Mucosa of stomach (tissue), 1 donor: ENCODE data around the gene CNTNAP5.

ENCODE experiments used
- H3K27me3 ChIP-seq: one replicate; pipeline ENCODE4 v1.7.0; 2013; ENCODE audit warnings: mild to moderate bottlenecking, low read length; ENCODE audit not compliant: control insufficient read depth, insufficient read depth
- H3K36me3 ChIP-seq: one replicate; pipeline ENCODE4 v1.7.0; 2013; ENCODE audit warnings: low read length; ENCODE audit not compliant: control insufficient read depth, insufficient read depth
- H3K4me1 ChIP-seq: one replicate; pipeline ENCODE4 v1.7.0; 2013; ENCODE audit warnings: mild to moderate bottlenecking, low read length; ENCODE audit not compliant: control insufficient read depth, insufficient read depth
- H3K4me3 ChIP-seq: one replicate; pipeline ENCODE4 v1.7.0; 2013; ENCODE audit warnings: low read length
- H3K9ac ChIP-seq: one replicate; pipeline ENCODE4 v1.7.0; 2013; ENCODE audit warnings: mild to moderate bottlenecking, low read length, moderate library complexity
- H3K9me3 ChIP-seq: one replicate; pipeline ENCODE4 v1.7.0; 2013; ENCODE audit warnings: mild to moderate bottlenecking, low read length, moderate library complexity; ENCODE audit not compliant: control insufficient read depth
- donor health status: Pancreatic carcinoma.

The CNTNAP5 gene

DNA sequence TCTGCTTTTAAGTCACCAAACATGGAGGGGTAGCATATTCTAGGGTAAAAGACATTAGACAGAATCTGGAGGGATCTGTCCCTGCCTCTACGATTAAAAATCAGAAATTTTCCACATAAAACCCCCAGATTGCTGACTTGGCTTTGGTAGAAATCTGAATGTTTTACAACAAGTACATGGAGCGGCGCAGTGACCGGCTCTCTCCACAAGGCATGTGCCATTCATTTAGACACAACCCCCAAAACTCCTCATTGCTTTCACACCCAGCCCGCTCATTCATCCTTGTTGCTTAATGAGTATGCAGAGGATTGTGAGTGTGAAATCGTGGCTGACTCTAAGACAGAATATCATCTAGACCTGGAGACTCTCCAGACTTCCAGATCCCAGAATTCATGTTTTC is 140.6 kb downstream of the CNTNAP5 start:
- H3K36me3 ChIP-seq = no peaks in the 10 kb centered on the region
- no peak overlapping the region for H3K4me3 ChIP-seq
- no peak overlapping the region for H3K9ac ChIP-seq
- no peaks in the 10 kb centered on the region for H3K27me3 ChIP-seq
- H3K4me1 ChIP-seq = no peaks in the 10 kb centered on the region
- no peaks in the 10 kb centered on the region for H3K9me3 ChIP-seq

DNA sequence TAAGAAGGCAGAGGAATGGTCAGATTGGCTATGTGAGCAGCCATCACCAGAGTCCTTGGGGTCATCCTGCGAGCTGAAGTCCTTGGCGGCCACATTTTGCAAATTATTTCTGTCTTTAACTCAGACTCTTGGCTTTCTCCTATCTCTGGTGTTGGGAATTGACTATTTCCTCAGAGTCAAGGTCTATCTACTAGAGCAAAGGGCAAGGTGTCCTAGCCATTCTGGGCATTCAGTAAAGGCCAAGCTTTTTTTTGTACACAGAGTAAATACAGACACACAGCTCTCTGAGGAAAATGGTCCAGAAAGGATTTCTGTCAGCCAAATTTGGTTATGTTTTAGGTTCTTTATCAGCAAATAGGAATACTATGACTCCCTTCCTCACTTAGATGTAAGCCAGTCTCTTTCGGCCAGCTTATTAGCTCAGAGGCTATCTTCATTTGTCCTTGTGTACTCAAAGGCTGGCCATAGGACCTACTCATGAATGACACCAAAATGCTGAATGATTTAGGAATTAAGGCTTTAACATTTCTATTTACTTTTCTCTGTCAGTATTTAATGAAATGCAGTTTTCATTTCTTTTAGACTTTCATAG is 146.5 kb downstream of the CNTNAP5 start:
- Histone ChIP-seq H3K4me1 (no peaks in the 10 kb centered on the region), H3K27me3 (no peaks in the 10 kb centered on the region), H3K9ac (no peak overlapping the region), H3K4me3 (no peak overlapping the region), H3K36me3 (no peaks in the 10 kb centered on the region), H3K9me3 (no peaks in the 10 kb centered on the region)

DNA sequence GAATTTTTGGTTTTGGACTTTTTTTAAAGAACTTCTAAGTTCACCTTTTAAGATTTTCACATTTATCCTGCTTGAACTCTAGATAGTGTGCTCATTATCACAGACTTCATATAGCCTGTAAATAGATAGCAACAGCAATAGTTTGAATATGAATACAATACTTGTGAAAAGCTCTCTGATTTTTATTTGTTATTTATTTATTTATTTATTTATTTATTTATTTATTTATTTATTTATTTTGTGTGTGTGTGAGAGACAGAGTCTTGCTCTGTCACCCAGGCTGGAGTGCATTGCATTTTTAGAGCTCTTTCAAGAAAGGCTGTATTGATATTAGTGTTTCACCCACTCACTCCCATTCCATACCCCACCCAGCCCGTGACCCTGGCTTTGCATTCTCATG is 153.6 kb downstream of the CNTNAP5 start:
- no peaks in the 10 kb centered on the region for H3K27me3 ChIP-seq
- no peaks in the 10 kb centered on the region for H3K4me1 ChIP-seq
- no peak overlapping the region for H3K9ac ChIP-seq
- H3K4me3 ChIP-seq = no peak overlapping the region
- no peaks in the 10 kb centered on the region for H3K9me3 ChIP-seq
- H3K36me3 ChIP-seq = no peaks in the 10 kb centered on the region

DNA sequence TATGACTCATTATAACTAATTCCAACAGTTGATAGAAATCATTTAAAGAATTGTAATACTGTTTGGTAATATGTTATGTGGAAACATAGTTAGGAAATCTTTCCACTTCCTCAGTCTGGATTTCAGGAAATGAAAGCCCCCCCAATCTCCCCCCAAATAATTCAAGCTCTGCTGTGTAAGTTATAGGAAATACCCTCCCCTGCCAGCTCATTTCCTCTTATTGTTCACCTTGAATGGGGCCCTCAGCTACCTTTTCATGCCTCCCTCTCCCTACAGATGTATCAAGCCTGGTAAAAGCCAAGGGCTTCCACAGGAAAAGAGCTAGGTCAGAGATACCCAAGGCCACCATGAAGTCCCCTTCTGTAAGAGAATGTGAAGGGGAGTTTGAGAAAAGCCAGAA is 155.5 kb downstream of the CNTNAP5 start:
- H3K27me3 ChIP-seq = no peaks in the 10 kb centered on the region
- H3K4me3 ChIP-seq = no peak overlapping the region
- no peaks in the 10 kb centered on the region for H3K9me3 ChIP-seq
- no peak overlapping the region for H3K9ac ChIP-seq
- H3K4me1 ChIP-seq = no peaks in the 10 kb centered on the region
- H3K36me3 ChIP-seq = no peaks in the 10 kb centered on the region

DNA sequence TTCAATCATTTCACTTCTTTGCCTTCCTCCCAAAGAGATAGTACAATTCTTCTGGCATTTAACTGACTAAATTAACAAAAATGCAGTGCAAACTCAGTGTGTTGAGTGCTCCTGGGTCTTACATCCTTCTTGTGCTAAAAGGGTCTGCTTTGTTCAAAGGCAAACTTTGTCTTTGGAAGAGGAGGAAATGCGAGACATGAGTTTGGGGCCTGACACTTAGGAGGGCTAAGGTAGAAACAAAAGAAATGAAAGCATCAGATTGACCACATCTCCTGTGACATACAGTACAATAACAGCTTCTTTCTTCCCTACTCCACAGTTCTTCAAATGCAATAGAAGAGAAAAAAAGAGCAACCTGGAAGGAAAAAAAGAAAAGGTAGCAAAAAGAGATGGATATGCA is 161.7 kb downstream of the CNTNAP5 start:
- Histone ChIP-seq H3K27me3 (no peaks in the 10 kb centered on the region), H3K4me1 (no peaks in the 10 kb centered on the region), H3K36me3 (no peaks in the 10 kb centered on the region), H3K9ac (no peak overlapping the region), H3K9me3 (no peaks in the 10 kb centered on the region), H3K4me3 (no peak overlapping the region)

DNA sequence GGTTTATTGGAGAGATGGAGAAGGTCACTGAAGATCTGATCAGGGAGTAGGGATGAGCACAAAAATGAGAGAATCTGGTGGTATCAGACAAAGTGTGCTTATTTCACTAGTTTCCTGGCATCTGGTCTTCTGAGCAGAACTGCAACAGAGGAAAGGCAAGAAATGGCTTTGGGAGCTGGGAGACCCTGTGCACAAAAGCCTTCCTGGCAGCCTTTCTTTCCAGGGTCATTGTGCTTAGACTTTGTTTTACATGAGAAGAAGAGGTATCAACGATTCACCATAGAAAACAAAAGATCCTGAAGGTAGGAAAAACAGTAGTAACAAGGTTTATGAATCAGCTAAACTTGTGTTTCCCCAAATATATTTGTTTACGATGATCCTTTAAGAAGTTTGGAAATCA is 162.9 kb downstream of the CNTNAP5 start:
- H3K27me3 ChIP-seq = no peaks in the 10 kb centered on the region
- H3K4me3 ChIP-seq = no peak overlapping the region
- H3K4me1 ChIP-seq = no peaks in the 10 kb centered on the region
- no peaks in the 10 kb centered on the region for H3K9me3 ChIP-seq
- H3K36me3 ChIP-seq = no peaks in the 10 kb centered on the region
- H3K9ac ChIP-seq = no peak overlapping the region

DNA sequence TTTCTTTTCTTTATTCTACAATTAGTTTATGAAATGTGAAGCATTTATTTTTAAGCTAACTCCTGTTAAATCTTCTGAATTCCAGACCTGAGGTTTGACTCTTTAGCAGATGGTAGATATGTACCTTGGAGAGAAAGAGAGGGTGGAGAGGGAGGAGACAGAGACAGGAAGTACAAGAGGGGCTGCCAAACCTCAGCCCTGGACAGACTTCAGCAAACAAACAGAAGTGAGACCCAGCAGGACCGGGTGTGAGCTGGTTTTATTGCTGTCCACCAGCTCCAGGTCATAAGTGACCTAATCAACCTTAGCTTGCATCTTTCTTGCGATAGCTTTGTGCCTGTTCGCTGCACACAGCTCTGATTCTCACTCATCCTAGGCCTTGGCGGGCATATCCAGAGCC is 168.6 kb downstream of the CNTNAP5 start:
- Histone ChIP-seq H3K27me3 (no peaks in the 10 kb centered on the region), H3K9me3 (no peaks in the 10 kb centered on the region), H3K9ac (no peak overlapping the region), H3K4me3 (no peak overlapping the region), H3K36me3 (no peaks in the 10 kb centered on the region), H3K4me1 (no peaks in the 10 kb centered on the region)

DNA sequence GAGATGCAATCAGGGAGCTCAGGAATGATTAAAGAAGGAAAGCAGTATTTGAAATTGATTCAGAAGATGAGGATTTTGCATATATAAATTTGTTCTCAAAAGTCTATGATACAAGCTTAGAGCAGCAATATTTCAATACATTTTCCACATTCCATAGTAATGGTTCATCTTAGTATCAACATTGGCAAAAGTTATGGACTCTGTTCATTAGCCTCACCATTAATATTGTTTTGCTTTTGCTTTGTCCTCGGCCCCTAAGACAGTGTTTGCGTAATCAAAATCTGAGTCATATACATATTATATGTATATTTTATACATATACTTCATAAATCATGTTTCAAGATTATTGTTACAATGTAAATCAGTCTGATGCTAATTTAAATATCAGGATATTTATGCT is 176.6 kb downstream of the CNTNAP5 start:
- Histone ChIP-seq H3K9ac (no peak overlapping the region), H3K4me3 (no peak overlapping the region), H3K9me3 (no peaks in the 10 kb centered on the region), H3K36me3 (no peaks in the 10 kb centered on the region), H3K4me1 (no peaks in the 10 kb centered on the region), H3K27me3 (no peaks in the 10 kb centered on the region)

DNA sequence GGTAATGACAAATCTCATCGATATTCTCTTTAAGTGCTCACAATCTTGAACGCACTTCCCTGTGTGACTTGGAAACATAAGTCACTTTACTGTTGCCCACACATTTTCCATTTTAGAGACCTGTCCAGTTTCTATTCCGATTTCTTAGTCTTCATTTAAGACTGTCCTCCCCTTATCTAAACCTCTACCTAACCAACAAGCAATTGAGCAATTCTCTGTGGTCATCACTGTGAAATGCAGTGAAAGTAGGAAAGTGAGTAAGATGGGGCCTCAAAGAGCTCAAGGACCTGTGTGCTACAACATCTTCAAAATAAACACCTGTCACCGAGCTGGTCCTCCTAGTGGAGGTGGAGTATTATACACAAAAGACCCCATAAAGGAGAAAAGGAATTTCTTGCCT is 184.4 kb downstream of the CNTNAP5 start:
- Histone ChIP-seq H3K4me3 (no peak overlapping the region), H3K9ac (no peak overlapping the region), H3K4me1 (no peaks in the 10 kb centered on the region), H3K9me3 (no peaks in the 10 kb centered on the region), H3K36me3 (no peaks in the 10 kb centered on the region), H3K27me3 (no peaks in the 10 kb centered on the region)

DNA sequence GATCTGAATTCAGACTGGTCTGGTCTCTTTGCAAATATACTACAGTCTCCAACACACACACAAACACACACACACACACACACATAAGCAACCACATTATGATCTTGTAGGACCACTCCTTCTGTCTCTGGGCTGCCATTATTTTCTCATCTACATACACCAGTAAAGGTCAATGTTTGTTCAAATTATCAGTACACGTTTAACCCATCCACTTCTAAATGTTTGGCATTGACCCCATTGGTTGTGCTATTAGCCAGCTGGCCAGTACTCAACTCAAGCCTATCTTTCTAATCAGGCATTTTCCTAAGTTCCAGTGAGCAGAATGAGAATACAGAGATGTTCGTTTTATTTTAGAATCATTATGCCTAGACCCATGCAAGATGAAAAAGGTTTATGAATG is 186.4 kb downstream of the CNTNAP5 start:
- H3K27me3 ChIP-seq = no peaks in the 10 kb centered on the region
- H3K4me3 ChIP-seq = no peak overlapping the region
- H3K4me1 ChIP-seq = no peaks in the 10 kb centered on the region
- no peak overlapping the region for H3K9ac ChIP-seq
- H3K9me3 ChIP-seq = no peaks in the 10 kb centered on the region
- no peaks in the 10 kb centered on the region for H3K36me3 ChIP-seq

DNA sequence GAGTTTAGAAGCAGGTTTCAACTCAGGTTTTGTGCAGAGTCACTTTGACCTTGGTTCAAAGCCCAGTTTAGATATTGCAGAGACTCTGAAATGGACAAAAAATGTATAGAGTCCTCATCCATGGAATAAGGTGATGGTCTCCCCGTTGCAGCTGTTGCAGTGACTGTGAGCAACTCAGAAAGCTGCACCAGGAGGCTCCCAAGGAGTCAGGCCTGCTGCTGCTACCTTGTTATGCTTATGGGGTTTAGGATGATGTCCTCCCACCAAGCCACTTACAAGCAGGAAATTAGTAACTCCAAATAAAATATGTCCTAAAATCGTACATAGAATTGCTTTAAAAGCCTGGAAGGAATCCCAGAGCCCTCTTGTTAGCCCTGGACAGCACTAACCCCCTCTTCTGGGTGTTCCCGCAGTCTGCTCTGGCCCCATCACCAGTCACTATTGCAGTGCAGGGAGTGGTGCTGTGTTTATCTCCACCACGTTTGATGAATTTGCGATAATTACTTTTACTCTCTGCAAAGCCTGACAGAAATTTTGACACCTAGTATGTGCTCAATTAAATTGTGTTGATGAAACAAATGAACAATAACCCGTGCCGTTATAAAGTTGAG is 189.0 kb downstream of the CNTNAP5 start:
- Histone ChIP-seq H3K4me3 (no peak overlapping the region), H3K4me1 (no peaks in the 10 kb centered on the region), H3K9ac (no peak overlapping the region), H3K36me3 (no peaks in the 10 kb centered on the region), H3K9me3 (no peaks in the 10 kb centered on the region), H3K27me3 (no peaks in the 10 kb centered on the region)

DNA sequence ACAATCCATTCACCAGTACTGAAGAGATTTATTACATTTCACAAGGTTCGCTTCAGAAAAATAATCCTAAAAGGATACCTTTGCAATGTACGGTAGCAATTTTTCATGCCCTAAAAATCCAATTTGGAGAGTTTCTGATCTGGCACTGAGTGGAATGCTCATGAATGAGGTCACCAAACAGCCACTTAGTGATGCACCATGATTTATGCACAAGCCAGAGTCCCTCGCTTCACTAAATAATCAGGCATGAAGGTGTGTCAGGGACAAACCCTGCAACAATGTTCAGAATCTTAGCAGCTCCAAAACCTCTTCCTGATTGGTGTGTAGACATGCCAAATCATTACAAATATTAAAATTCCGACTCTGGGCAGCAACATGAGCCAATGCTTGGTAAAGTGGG is 221.1 kb downstream of the CNTNAP5 start:
- Histone ChIP-seq H3K36me3 (no peaks in the 10 kb centered on the region), H3K9ac (no peak overlapping the region), H3K9me3 (no peaks in the 10 kb centered on the region), H3K4me3 (no peak overlapping the region), H3K27me3 (no peaks in the 10 kb centered on the region), H3K4me1 (no peaks in the 10 kb centered on the region)

DNA sequence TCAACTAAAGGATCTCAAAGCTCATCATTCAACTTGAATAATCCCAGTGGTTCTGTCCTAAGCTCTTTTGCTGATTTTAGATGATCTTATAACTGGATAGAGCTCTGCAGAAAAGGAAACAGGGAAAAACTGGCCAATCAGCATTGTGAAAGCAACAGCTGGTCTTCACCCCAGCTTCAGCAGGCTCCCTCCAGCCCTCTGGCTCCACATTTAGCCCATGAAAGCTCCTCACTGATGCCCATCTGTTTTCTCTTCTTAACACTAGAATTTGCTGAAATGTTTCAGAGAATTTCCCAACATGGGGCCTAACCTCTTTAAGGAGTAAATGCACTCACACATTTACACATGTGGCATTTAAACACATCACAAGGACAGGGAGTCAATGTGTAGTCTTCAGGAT is 223.3 kb downstream of the CNTNAP5 start:
- H3K9me3 ChIP-seq = no peaks in the 10 kb centered on the region
- no peak overlapping the region for H3K4me3 ChIP-seq
- H3K9ac ChIP-seq = no peak overlapping the region
- no peaks in the 10 kb centered on the region for H3K36me3 ChIP-seq
- H3K27me3 ChIP-seq = no peaks in the 10 kb centered on the region
- H3K4me1 ChIP-seq = no peaks in the 10 kb centered on the region
